GM18526 (cell line): ENCODE results near the gene CDH23.

ENCODE experiments used
- POLR2A ChIP-seq: IDR thresholded peaks from 3 replicates; pipeline ENCODE4 v1.6.1; 2011; ENCODE audit not compliant: insufficient read length; ENCODE audit errors: extremely low read depth

The CDH23 gene

DNA sequence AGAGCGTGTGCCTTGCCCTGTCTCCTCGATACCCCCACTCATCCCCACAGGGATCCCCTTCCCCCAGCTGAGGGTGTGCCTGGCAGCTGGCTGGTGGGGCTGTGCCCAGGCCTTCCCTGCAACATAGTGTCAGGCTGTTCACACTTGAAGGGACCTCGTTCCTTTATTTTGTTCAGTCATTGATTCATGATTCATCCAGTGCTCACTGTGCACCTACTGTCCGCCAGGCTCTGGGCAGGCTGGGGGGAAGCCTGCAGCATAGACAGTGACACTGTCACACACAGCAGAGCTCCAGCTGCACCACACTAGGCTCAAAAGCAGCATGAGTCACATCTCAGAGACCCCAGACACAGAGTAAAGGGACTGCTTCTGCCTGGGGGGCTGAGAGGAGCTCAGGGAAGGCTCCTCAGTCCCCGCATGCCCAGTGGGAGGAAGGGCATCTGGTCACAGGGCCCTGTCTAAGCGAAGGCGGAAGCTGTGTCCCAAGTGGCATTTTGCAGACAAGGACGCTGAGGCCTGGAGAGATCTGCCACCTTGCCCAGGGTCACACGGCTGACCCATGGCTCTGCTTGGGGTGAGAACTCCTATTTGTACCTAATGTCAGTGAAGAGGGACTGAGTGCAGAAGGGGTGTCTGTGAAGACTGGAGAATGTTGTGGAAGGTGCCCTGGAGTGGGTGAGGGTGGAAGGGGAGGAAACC, 27.9 kb downstream of the CDH23 start:
- TF ChIP-seq POLR2A, result no peak

DNA sequence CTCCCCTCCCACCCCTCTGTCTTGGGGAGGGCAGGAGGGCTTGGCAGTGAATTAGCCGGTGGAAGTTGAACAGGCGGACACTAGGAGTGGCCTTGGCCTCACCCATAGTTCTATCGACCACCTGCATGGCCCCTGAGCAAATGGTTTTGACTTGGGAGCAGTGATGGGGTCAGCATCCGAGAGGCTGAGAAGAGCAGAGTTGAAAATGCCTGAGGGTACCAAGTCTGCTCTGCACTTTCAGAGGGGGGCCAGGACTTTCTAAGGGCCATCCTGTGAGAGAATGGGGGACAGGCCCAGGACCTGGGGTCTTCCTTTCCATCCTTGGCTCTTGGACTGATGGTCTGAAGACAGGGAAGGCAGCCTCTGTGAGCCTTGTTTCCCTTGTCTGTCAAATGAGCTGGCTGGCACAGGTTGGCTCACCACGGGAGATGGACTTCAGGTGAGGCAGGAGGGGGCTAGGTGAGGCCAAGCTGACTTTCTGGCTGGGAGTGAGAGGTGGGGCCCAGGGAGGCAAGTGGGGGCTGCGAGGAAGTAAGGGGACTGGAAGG, 29.4 kb downstream of the CDH23 start:
- TF ChIP-seq POLR2A, result no peak

DNA sequence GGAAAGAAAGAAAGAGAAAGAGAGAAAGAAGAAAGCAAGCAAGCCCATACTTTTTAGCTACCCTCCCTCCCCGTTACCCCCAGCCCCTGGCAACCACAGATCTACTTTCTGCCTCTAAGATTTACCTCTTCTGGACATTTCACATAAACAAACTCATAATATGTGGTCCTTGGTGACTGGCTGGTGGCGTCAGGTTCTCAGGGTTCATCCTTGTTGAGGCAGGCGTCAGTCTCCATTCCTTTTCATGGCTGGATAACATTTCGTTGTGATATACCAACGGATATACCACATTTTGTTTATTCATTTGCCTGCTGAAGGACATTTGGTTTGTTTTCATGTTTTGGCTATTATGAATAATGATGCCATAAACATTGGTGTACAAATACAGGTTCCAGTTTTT, 30.5 kb downstream of the CDH23 start:
- TF ChIP-seq POLR2A, result no peak

DNA sequence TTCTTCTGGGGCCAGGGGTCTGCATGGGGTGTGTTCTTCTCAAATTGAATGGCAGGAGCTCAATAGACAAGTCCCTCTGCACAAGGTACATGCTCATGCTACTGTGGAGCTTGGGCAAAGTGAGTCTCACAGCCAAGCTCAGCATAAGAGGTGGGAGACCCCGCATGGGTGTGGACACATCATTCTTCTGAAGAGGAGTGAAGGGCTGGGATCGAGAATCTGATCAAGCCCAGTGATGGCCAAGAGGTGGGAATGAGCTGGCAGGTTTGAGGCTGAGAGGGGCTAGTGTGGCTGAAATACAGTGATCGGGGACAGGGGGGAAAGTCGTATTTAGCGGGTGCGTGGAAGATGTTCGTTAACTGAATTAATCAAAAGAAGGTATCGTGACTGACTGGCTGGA, 32.6 kb downstream of the CDH23 start:
- no peak for TF ChIP-seq POLR2A

DNA sequence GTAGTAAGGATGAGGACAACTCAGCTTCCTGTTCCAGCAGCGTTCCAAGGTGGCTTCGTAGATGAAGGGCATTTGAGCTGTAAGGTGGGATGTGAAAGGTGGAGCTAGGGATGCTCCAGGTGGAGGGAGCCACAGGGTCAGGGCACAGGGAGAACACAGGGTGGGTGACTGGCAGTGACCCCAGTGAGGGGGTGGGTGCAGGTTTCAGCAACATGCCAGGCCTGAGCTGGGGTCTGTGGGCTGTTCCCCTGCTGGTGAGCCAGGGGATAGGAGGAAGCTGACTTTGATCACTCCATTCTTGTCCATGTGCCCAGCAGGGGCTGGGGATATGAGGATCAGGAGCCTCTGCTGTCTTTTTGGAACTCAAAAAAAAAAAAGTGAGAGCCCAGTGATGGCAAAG, 33.2 kb downstream of the CDH23 start:
- TF ChIP-seq POLR2A, result no peak

DNA sequence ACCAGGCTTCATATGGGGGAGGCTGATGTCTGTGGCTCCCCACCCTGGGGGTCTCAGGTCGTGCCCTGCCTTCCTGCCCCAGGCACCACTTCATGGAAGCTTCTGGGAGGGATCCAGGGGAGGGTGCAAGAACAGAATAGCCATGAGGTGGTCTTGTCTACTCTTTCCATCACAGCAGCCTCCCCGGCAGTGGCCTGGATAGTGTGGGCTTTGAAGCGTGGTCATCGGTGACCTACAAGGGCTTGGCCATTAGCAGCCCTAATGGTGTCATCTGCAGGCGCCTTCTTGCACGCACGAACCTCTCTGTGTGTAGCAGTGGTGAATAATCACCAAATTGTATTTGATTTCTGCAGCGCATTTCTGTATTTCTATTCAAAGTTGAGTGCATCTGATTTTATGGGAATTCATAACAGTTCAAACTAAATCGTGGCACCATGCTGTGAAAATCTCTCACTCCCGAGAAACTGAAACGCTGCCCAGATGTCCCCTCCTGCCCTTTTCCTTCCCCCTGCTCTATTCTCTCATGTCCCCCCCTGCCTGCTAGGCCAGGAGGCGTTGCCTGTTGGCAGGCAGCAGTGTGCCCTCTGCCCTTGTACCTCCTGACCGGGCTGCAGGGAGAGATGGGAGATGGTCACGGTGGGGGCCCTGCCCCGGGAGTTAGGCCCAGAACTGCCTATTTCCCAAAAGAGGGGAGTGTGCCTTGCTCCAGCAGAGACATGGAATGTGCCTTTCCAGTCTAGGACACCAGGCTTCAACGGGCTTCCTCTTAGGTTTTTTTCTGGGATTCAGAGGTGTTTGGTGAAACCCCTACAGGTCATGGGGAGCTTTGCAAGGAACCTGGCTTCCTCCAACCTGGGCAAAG, 34.8 kb downstream of the CDH23 start:
- no peak for TF ChIP-seq POLR2A

DNA sequence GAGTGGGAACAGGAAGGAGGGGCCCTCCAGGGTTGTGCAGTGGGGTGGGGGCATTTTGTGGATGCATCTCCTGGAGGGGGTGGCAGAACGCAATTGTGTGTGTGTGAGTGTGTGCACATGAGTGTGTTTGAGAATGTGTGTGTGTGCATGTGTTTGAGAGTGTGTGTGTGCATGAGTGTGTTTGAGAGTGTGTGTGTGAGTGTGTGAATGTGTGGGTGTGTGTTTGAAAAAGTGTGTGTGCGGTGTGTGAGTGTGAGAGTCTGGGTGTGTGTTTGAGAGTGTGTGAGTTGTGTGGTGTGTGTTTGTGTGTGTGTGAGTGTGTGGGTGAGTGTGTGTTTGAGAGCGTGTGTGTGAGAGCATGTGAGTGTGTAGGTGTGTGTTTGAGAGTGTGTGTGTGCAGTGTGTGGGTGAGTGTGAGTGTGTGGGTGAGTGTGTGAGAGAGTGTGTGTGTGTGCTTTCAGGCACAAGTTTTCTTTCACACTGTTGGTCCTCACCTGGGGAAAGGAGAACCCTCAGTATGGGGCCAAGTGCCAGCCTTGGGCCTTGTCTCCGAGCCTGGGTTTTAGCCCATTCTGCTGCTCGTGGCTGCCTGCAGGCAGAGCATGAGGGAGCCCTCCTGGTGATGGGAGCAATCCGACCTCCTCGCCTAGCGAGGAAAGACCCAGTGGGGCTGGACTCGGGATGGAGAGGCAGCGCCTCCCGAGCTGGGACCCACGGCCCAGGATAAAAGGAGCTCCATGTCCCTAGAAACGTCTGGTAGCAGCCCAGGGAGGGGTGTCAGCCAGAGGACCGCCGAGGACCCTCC, 35.6 kb downstream of the CDH23 start:
- no peak for TF ChIP-seq POLR2A

DNA sequence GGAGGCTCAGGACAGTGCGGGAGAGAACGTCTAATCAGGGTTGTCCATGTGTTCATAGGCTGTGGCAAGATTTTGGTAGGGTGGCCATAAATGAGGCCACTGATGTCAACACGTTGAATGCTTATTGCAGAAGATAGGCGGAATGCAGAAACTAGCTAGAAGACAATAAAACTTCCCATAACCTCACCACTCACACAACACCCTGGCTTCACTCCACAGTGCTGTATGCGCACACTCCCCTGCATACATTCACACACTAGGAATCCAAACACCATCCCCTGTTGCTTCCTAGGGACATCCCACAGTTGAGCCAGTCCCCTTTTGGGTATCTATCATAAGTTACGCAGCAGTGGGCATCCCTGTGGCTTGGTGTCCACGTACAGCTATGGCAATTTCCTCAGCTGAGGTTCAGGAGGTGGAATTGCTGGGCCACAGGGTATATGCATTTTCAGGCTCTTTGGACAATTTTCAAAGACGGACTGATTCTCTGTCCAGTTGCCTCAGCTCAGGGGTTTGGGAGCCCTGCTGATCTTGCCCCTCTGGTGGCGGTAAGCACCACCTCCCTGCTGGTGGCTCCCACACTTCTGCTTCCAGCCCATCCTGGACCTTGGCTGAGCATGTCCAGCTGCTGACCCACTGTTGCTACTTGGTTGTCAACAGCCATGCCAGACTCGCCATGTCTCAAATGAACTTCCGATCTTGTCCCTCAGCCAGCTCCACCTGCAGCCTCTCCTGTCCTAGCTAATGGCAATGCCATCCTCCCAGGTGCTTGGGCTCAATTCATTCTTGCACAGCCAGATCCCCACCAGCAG, 36.4 kb downstream of the CDH23 start:
- no peak for TF ChIP-seq POLR2A

DNA sequence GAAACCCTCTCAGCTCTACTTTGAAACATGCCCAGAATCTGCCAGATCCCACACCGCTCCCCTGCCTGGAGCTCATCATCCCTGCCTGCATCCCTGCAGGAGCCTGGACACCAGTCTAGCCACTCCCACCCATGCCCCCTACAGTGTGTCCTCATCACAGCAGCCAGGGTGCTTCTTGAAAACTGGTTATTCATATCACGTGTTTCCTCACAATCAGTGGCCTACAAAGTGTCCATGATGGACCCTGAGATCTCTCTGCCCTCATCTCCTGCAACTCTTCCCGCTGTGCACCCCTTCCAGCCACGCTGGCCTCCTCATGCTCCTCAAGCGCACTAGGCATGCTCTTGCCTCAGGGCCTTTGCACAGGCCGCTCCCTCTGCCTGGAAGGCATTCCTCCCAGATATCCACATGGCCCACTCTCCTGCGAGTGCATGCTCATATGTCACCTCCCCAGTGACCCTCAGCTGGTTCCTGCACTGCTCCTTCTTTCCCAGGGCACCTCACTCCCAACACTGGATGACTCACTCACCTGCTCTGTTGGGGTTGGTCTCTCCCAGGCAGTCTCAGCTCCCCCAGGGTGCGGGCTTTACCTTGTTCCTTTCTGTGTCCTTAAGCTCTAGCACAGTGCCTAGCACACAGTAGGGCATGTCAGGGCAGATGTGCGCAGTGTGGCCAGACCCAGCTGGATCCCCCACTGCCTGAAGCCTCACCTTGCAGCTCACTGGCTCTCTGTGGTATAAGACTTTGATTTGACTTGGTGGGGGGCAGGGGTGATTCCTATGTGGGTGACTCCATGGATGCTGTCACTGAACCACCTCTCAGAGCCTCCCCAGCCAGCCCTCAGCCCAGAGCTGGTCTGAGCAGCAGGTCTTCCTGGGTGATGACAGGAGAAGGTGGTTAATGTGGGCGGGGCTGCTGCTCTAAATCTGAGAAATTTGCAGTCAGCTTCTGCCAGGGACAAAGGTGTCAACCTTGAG, 37.3 kb downstream of the CDH23 start:
- no peak for TF ChIP-seq POLR2A

DNA sequence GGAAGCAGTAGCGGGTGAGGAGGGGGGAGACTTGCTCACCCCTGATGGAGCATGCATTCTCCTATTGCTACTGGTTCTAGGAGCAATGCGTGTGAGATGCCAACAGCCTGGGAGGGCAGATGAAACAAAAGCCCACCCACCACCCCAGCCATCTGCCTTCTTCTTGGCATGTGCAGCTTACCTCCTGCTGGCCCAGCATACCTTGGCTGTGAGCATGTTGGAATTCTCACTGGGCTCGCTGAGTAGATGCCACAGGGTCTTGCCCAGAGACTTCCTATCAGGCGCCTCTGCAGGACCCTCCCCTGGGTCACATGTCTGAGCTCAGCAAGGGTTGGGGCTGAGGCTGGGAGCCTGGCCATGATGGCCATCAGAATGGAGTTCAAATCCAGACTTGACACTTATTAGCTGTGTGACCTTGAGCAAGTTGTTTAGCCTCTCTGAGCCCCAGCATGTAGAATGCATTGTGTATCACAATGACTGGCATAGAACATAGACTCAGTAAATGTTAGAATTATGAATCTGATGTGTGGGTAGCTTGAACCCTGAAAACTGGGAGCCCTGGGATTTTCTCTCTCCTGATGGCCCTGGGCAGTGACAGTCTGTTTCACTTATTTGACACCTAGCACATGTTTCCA, 38.2 kb downstream of the CDH23 start:
- no peak for TF ChIP-seq POLR2A

DNA sequence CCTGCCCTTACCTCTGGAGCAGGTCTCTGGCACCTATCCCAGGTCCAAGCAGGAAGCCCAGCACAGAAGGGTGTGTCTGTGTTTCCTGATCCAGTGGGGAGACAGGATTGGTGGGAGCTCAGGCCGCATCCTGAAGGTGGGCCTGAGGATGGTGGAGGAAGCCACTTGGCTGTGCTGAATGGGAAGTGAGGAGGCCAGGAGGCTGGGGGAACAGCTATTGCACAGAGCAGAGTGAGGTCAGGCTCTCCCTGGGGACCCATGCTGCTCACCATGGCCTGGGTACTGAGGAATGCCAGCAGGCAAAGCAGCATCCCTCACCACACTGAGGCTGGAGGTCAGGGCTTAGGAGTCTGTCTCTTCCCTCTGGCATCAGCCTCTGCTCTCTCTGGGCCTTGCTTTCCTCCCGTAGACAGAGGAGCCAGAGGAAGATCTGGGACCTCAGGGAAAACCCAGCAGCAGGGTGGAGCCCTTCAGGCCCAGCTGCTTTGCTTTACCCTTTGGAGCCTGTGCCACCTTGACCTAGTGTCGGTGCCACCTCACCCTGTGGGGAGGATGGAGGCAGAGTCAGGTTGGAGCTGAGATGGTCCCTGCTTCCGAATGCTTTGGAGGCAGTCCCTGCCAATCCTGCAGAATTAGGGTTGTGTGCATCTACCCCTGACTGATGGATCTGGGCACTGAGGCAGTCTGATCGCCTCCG, 39.0 kb downstream of the CDH23 start:
- no peak for TF ChIP-seq POLR2A

DNA sequence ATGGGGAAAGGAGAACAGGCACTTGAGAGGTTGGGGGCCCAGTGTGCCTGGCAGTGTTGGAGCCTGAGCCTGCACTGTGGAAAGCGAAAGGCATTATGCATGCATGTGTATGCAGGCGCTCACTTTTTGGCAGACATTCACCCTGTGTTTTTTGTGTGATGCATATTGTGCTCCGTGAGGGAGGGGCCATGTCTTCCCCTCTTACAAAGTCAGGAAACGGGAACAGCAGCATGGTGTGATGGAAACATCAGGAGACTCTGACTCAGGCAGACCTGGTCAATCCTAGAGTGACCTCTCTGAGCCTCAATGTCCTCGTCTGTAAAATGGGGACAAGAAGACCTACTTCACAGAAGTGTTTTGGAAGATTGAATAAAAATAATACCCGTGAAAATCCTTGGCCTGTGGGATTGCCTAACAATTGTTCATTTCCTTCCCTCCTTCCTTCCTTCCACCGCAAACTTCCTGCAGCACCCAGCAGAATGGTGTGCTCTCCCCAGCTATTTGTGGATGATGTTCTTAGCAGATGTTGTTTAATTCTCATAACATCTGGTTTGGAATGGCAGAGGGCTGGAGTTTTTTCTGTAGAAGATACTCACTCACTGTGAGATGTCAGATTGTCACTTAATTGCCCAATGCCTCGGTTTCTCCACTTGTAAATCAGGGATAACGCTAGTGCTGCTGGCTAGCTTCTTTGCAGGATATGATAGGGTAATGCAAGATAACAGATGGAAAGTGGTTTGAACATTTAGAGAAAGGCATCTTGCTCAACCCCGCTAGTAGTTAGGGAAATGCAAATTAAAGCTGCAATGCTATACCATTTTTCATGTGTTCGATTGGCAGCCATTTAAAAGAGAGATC, 39.8 kb downstream of the CDH23 start:
- no peak for TF ChIP-seq POLR2A
